ENCODE results near the gene ZNF516. TPM values are rescaled to one million over a fixed set of nuclear protein-coding genes. Genes with fewer than 3 reads are reported as not detected.

The ZNF516 gene
- total and polyA plus RNA-seq, 2 experiments from 2014 or later = 18.2 to 29.2 TPM

GRCh38 chr18:76472829-76473228 is 22.2 kb downstream of the ZNF516 start:
- no peak for DNase-seq (ENCODE audit: low spot score)
- peaks cover 83% of the 10 kb centered on the region for H4K20me1 ChIP-seq (ENCODE audit: insufficient read depth, poor library complexity, severe bottlenecking)
- no peak overlapping the region for H3K4me2 ChIP-seq
- H3K4me1 ChIP-seq (ENCODE audit: insufficient read depth) = peaks cover 23% of the 10 kb centered on the region
- no peaks in the 10 kb centered on the region for H3K9me3 ChIP-seq (ENCODE audit: low read depth)
- no peaks in the 10 kb centered on the region for H3K9me2 ChIP-seq (replicated peaks; ENCODE audit: insufficient read depth)
- WGBS (ENCODE audit: low lambda C conversion rate, missing lambda C conversion rate) = 97% methylated on average over 3 of the region's 3 CpGs
- H2AFZ ChIP-seq = no peak overlapping the region
- no peaks in the 10 kb centered on the region for H3K36me3 ChIP-seq (replicated peaks; ENCODE audit: insufficient read depth, low read depth)
- no peaks in the 10 kb centered on the region for H3K27me3 ChIP-seq
- H3K27ac ChIP-seq = no peak overlapping the region
- no peak for TF ChIP-seq EZH2phosphoT487 (IDR thresholded peaks at IDR 0.05; ENCODE audit: low read depth, severe bottlenecking, unreplicated experiment)
- no peak for TF ChIP-seq CTCF (IDR thresholded peaks at IDR 0.05; ENCODE audit: poor library complexity)
- TF ChIP-seq EZH2 (IDR thresholded peaks at IDR 0.05; ENCODE audit: borderline replicate concordance) = no peak
- H3K4me3 ChIP-seq = no peak overlapping the region
- H3K79me2 ChIP-seq = peaks cover 93% of the 10 kb centered on the region

- no peak for TF ChIP-seq EZH2 (IDR thresholded peaks at IDR 0.05; ENCODE audit: borderline replicate concordance)
- TF ChIP-seq CTCF (IDR thresholded peaks at IDR 0.05; ENCODE audit: poor library complexity) = no peak
- no peak for TF ChIP-seq EZH2phosphoT487 (IDR thresholded peaks at IDR 0.05; ENCODE audit: low read depth, severe bottlenecking, unreplicated experiment)
- no peaks in the 10 kb centered on the region for H3K9me2 ChIP-seq (replicated peaks; ENCODE audit: insufficient read depth)
- H3K4me1 ChIP-seq (ENCODE audit: insufficient read depth) = peaks cover 20% of the 10 kb centered on the region
- no peaks in the 10 kb centered on the region for H3K27me3 ChIP-seq
- WGBS (ENCODE audit: low lambda C conversion rate, missing lambda C conversion rate) = 98% methylated on average over 12 of the region's 12 CpGs
- H3K79me2 ChIP-seq = peaks cover 98% of the 10 kb centered on the region
- no peak overlapping the region for H3K4me3 ChIP-seq
- no peak overlapping the region for H3K4me2 ChIP-seq
- no peak overlapping the region for H3K27ac ChIP-seq
- no peaks in the 10 kb centered on the region for H3K9me3 ChIP-seq (ENCODE audit: low read depth)
- H4K20me1 ChIP-seq (ENCODE audit: insufficient read depth, poor library complexity, severe bottlenecking) = peaks cover 83% of the 10 kb centered on the region
- no peak overlapping the region for H2AFZ ChIP-seq
- no peaks in the 10 kb centered on the region for H3K36me3 ChIP-seq (replicated peaks; ENCODE audit: insufficient read depth, low read depth)
- no peak for DNase-seq (ENCODE audit: low spot score)
Observed at GRCh38 chr18:76471593-76471992, 23.4 kb downstream of the ZNF516 start.

DNA sequence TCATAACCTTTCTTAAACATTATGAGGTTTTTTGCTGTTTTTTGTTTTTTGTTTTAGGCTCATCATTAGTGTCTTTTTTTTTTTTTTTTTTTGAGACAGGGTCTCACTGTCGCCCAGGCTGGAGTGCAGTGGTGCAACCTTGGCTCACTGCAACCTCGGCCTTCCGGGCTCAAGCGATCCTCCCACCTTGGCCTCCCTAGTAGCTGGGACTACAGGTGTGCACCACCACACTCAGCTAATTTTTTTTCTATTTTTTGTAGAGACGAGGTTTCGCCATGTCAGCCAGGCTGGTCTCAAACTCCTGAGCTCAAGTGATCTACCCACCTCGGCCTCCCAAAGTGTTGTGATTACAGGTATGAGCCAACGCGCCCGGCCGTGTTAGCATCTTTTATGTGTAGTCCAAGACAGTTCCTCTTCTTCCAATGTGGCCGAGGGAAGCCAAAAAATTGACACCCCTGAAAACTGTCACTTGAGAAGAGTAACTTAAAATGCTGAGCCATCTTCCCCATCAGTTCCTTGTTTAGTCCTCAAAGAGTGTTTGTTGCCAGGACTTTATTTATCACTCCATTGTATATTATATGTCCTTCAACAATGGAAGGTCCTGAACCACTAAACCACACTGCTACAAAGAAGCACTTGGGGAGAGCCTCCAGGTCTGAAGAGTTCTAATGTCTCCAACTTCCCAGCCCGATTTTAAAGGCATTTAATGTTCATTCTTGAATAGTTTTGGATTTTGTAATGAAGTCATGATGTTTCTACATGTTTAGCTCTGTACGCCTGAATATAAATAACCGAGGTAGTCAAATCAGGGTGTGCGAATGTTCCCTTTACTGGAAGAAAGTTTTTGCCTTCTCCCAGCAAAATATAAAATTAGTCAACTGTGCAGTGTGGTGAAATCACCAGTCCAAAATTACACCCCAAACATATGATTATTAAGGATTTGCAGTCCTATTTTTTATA is 26.4 kb downstream of the ZNF516 start:
- no peak overlapping the region for H3K4me2 ChIP-seq
- no peaks in the 10 kb centered on the region for H3K27me3 ChIP-seq
- H3K36me3 ChIP-seq (replicated peaks; ENCODE audit: insufficient read depth, low read depth) = no peaks in the 10 kb centered on the region
- peaks cover 10% of the 10 kb centered on the region for H3K4me1 ChIP-seq (ENCODE audit: insufficient read depth)
- WGBS (ENCODE audit: low lambda C conversion rate, missing lambda C conversion rate) = 94% methylated on average over 16 of the region's 16 CpGs
- no peak overlapping the region for H3K27ac ChIP-seq
- peaks cover 85% of the 10 kb centered on the region for H4K20me1 ChIP-seq (ENCODE audit: insufficient read depth, poor library complexity, severe bottlenecking)
- no peak for TF ChIP-seq EZH2phosphoT487 (IDR thresholded peaks at IDR 0.05; ENCODE audit: low read depth, severe bottlenecking, unreplicated experiment)
- TF ChIP-seq EZH2 (IDR thresholded peaks at IDR 0.05; ENCODE audit: borderline replicate concordance) = no peak
- no peak for TF ChIP-seq CTCF (IDR thresholded peaks at IDR 0.05; ENCODE audit: poor library complexity)
- no peaks in the 10 kb centered on the region for H3K9me2 ChIP-seq (replicated peaks; ENCODE audit: insufficient read depth)
- H3K79me2 ChIP-seq = peaks cover 98% of the 10 kb centered on the region
- H3K4me3 ChIP-seq = no peak overlapping the region
- no peaks in the 10 kb centered on the region for H3K9me3 ChIP-seq (ENCODE audit: low read depth)
- no peak overlapping the region for H2AFZ ChIP-seq
- no peak for DNase-seq (ENCODE audit: low spot score)

Data from hepatocyte (in vitro differentiated cells).